H9 (cell line): ENCODE data around the gene KRT3. TPM values are rescaled to one million over a fixed set of nuclear protein-coding genes. Genes with fewer than 3 reads are reported as not detected.

Experiments
- DNase-seq: peaks from one replicate; pipeline ENCODE4 v3.0.0-alpha.2; 2017
- H2AFZ ChIP-seq: one replicate; pipeline ENCODE4 v1.6.1; 2013; ENCODE audit warnings: mild to moderate bottlenecking, low read length, control low read depth, moderate library complexity
- H2AK5ac ChIP-seq: 2 replicates; pipeline ENCODE4 v1.6.1; 2013; ENCODE audit warnings: low read length, control low read depth, mixed read lengths; ENCODE audit not compliant: insufficient read length
- H2BK120ac ChIP-seq: one replicate; pipeline ENCODE4 v1.6.1; 2013; ENCODE audit warnings: low read depth, mild to moderate bottlenecking, low read length, control low read depth, inconsistent platforms; ENCODE audit not compliant: poor library complexity, severe bottlenecking
- H2BK12ac ChIP-seq: 2 replicates; pipeline ENCODE4 v1.6.1; 2013; ENCODE audit warnings: low read length, control low read depth, mixed read lengths, low read depth; ENCODE audit not compliant: insufficient read length
- H2BK15ac ChIP-seq: 2 replicates; pipeline ENCODE4 v1.6.1; 2013; ENCODE audit warnings: low read depth, low read length, control low read depth
- H2BK20ac ChIP-seq: one replicate; pipeline ENCODE4 v1.6.1; 2013; ENCODE audit warnings: low read depth, mild to moderate bottlenecking, low read length, control low read depth, inconsistent platforms; ENCODE audit not compliant: poor library complexity, severe bottlenecking
- H2BK5ac ChIP-seq: 2 replicates; pipeline ENCODE4 v1.6.1; 2013; ENCODE audit warnings: low read length, control low read depth, mixed read lengths; ENCODE audit not compliant: insufficient read length
- H3K14ac ChIP-seq: 2 replicates; pipeline ENCODE4 v1.6.1; 2013; ENCODE audit warnings: low read length, control low read depth; ENCODE audit not compliant: insufficient read depth
- H3K18ac ChIP-seq: 2 replicates; pipeline ENCODE4 v1.6.1; 2013; ENCODE audit warnings: low read depth, mild to moderate bottlenecking, mixed read lengths, low read length, control low read depth; ENCODE audit not compliant: insufficient read length
- H3K23ac ChIP-seq: 2 replicates; pipeline ENCODE4 v1.6.1; 2013; ENCODE audit warnings: low read length, control low read depth, mixed read lengths, low read depth; ENCODE audit not compliant: insufficient read length
- H3K23me2 ChIP-seq: 2 replicates; pipeline ENCODE4 v1.6.1; 2013; ENCODE audit warnings: low read depth, mild to moderate bottlenecking, mixed read lengths, low read length, control low read depth; ENCODE audit not compliant: insufficient read length, poor library complexity, severe bottlenecking
- H3K27ac ChIP-seq: 2 replicates; pipeline ENCODE4 v1.5.1; 2013; ENCODE audit warnings: low read length, control low read depth, mixed read lengths, low read depth; ENCODE audit not compliant: insufficient read length
- H3K27me3 ChIP-seq: 2 replicates; pipeline ENCODE4 v1.6.1; 2013; ENCODE audit warnings: low read length, control low read depth, inconsistent platforms; ENCODE audit not compliant: insufficient read depth
- H3K4ac ChIP-seq: 2 replicates; pipeline ENCODE4 v1.6.1; 2013; ENCODE audit warnings: low read depth, mild to moderate bottlenecking, control low read depth, inconsistent platforms, low read length, moderate library complexity
- H3K4me1 ChIP-seq: 2 replicates; pipeline ENCODE4 v1.6.1; 2013; ENCODE audit warnings: low read length, control low read depth, inconsistent platforms; ENCODE audit not compliant: insufficient read depth
- H3K4me2 ChIP-seq: 2 replicates; pipeline ENCODE4 v1.6.1; 2013; ENCODE audit warnings: low read length, control low read depth, mixed read lengths; ENCODE audit not compliant: insufficient read length, insufficient read depth
- H3K56ac ChIP-seq: 2 replicates; pipeline ENCODE4 v1.6.1; 2013; ENCODE audit warnings: low read depth, mild to moderate bottlenecking, mixed read lengths, low read length, control low read depth; ENCODE audit not compliant: insufficient read length
- H3K79me1 ChIP-seq: 2 replicates; pipeline ENCODE4 v1.6.1; 2013; ENCODE audit warnings: low read depth, mild to moderate bottlenecking, moderate library complexity, low read length, control low read depth, inconsistent platforms; ENCODE audit not compliant: insufficient read depth, poor library complexity, severe bottlenecking
- H3K79me2 ChIP-seq: 2 replicates; pipeline ENCODE4 v1.6.1; 2013; ENCODE audit warnings: low read length, control low read depth, inconsistent platforms; ENCODE audit not compliant: insufficient read depth
- H3K9ac ChIP-seq: 2 replicates; pipeline ENCODE4 v1.6.1; 2013; ENCODE audit warnings: low read length, control low read depth, mixed read lengths; ENCODE audit not compliant: insufficient read length; ENCODE audit errors: extremely low read depth
- H3K9me3 ChIP-seq: one replicate; pipeline ENCODE4 v1.6.1; 2013; ENCODE audit warnings: low read depth, low read length, inconsistent platforms; ENCODE audit not compliant: control insufficient read depth
- H3T11ph ChIP-seq: one replicate; pipeline ENCODE4 v1.6.1; 2013; ENCODE audit warnings: mild to moderate bottlenecking, low read length, control low read depth, inconsistent platforms
- H4K20me1 ChIP-seq: one replicate; pipeline ENCODE4 v1.6.1; 2013; ENCODE audit not compliant: control insufficient read depth, insufficient read length, insufficient read depth
- H4K5ac ChIP-seq: 2 replicates; pipeline ENCODE4 v1.6.1; 2013; ENCODE audit warnings: low read depth, mild to moderate bottlenecking, mixed read lengths, low read length, control low read depth; ENCODE audit not compliant: insufficient read length
- H4K8ac ChIP-seq: replicated peaks from 2 replicates; pipeline ENCODE4 v1.6.1; 2013; ENCODE audit warnings: low read length, control low read depth, mixed read lengths, low read depth; ENCODE audit not compliant: insufficient read length
- H4K91ac ChIP-seq: 2 replicates; pipeline ENCODE4 v1.6.1; 2013; ENCODE audit warnings: low read depth, mild to moderate bottlenecking, moderate library complexity, mixed read lengths, low read length, control low read depth; ENCODE audit not compliant: insufficient read length
- H3K27ac Mint-ChIP-seq, 3 experiments: 2 replicates in 2 of 3; 3 replicates in 1 of 3; pipeline ENCODE4 v1.8.0; 2020 to 2021; ENCODE audit warnings: mixed read lengths in 3 of 3, mild to moderate bottlenecking in 1 of 3, moderate library complexity in 1 of 3
- H3K27me3 Mint-ChIP-seq: 2 replicates; pipeline ENCODE4 v1.8.0; 2021; ENCODE audit warnings: low read depth, mild to moderate bottlenecking, moderate library complexity, mixed read lengths
- H3K36me3 Mint-ChIP-seq, 3 experiments: 2 replicates in 2 of 3; 3 replicates in 1 of 3; pipeline ENCODE4 v1.8.0; 2020 to 2021; ENCODE audit warnings: low read depth in 3 of 3, mixed read lengths in 3 of 3; ENCODE audit not compliant: insufficient read depth in 1 of 3
- H3K4me1 Mint-ChIP-seq, 2 experiments: 2 replicates each; pipeline ENCODE4 v1.8.0; 2020; ENCODE audit warnings: mixed read lengths in 2 of 2
- H3K4me3 Mint-ChIP-seq, 2 experiments: 2 replicates in 1 of 2; 3 replicates in 1 of 2; pipeline ENCODE4 v1.8.0; 2020 to 2021; ENCODE audit warnings: mild to moderate bottlenecking in 2 of 2, mixed read lengths in 2 of 2, moderate library complexity in 1 of 2
- H3K9me3 Mint-ChIP-seq, 2 experiments: 2 replicates in 1 of 2; 3 replicates in 1 of 2; pipeline ENCODE4 v1.8.0; 2020; ENCODE audit warnings: mild to moderate bottlenecking in 2 of 2, mixed read lengths in 2 of 2, moderate library complexity in 1 of 2
- CTCF ChIP-seq: fragments of 200-600 bp; sonication (generic); conservative IDR thresholded peaks from 3 replicates; pipeline ENCODE4 v1.8.0; 2021; ENCODE audit warnings: antibody characterized with exemption, mild to moderate bottlenecking
- WGBS: extraction: QIAGEN DNeasy Blood & Tissue Kit; methylation state at CpG from one replicate; pipeline ENCODE4 v1.1.7; 2013; ENCODE audit warnings: missing lambda C conversion rate, low lambda C conversion rate, mixed read lengths; ENCODE audit not compliant: insufficient read length; ENCODE audit errors: extremely low coverage; 5-methylcytosine and 5-hydroxymethylcytosine counted together
- total RNA-seq: library from RNA; stranded (reverse); gene quantifications from 2 replicates; pipeline ENCODE4 v1.2.1, GENCODE V29; 2021

KRT3 gene
- total RNA-seq, 1 experiment from 2014 or later: not detected

- Histone ChIP-seq H3K14ac (no peak overlapping the region), H4K8ac (no peak overlapping the region), H3K23ac (no peak overlapping the region), H2BK5ac (no peak overlapping the region), H2BK15ac (no peak overlapping the region), H3K27me3 (no peaks in the 10 kb centered on the region), H3K27ac (no peak overlapping the region), H3K4ac (no peak overlapping the region), H3K79me1 (no peaks in the 10 kb centered on the region), H3K18ac (no peak overlapping the region), H4K91ac (no peak overlapping the region), H3K79me2 (no peaks in the 10 kb centered on the region), H4K20me1 (no peaks in the 10 kb centered on the region), H4K5ac (no peak overlapping the region), H3T11ph (no peak overlapping the region), H3K9me3 (no peaks in the 10 kb centered on the region), H2BK12ac (no peak overlapping the region), H3K9ac (no peak overlapping the region), H2AFZ (no peak overlapping the region), H3K23me2 (no peaks in the 10 kb centered on the region), H3K4me1 (no peaks in the 10 kb centered on the region), H3K56ac (no peak overlapping the region), H2BK120ac (no peak overlapping the region), H2BK20ac (no peak overlapping the region), H2AK5ac (no peak overlapping the region), H3K4me2 (no peak overlapping the region)
- Mint-ChIP-seq H3K4me1 (peaks cover 4% of the 10 kb centered on the region in 2 experiments; a peak in 3 of 4 replicates), H3K27ac (no peak overlapping the region), H3K9me3 (no peaks in the 10 kb centered on the region), H3K4me3 (no peak overlapping the region), H3K27me3 (peaks cover 52% of the 10 kb centered on the region), H3K36me3 (no peaks in the 10 kb centered on the region)
- no peak for DNase-seq
- WGBS: no CpG with 5 or more reads among the region's 3 CpGs
- TF ChIP-seq CTCF: no peak
These were observed 53.0 kb downstream of the KRT3 start for GRCh38 chr12:52742822-52743457.
